IPS-11a (cell line): ENCODE results near the gene HSPB2.
"Not testable (repeated sequence)": the region's sequence is repeated elsewhere in the genome, so short reads cannot be mapped to it uniquely, and the experiment has no call there.

Source experiments
- H3K4me3 ChIP-seq: one replicate; pipeline ENCODE4 v1.5.1; 2013; ENCODE audit warnings: low read depth, low read length, control low read depth

Gene HSPB2

DNA sequence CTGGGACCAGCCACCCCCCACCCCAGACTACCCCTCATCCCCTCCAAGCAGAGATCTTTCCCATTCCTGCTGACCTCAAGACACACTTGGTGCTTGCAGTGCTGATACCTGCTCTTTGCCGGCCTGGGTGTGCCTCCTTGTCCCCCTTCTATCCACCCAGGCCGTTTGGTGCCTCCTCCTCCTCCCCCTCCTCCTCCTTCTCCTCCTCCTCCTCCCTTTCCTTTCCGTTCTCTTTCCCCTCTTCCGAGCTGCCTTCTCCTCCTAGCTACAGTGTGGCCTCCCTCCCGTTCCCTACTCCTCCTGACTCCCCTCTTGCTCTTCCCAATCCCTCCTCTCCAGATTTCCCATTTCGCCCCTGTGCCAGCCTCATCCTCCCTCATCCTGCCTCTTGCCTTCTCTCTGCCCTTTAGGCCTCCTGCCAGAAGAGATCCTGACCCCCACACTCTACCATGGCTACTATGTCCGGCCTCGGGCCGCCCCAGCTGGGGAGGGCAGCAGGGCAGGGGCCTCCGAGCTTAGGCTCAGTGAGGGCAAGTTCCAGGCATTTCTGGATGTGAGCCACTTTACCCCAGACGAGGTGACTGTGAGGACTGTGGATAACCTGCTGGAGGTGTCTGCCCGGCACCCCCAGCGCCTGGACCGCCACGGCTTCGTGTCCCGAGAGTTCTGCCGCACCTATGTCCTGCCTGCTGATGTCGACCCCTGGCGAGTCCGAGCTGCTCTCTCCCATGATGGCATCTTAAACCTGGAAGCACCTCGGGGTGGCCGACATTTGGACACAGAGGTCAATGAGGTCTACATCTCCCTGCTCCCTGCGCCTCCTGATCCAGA lies 712 bp downstream of the HSPB2 start:
- H3K4me3 ChIP-seq = no peak overlapping the region

DNA sequence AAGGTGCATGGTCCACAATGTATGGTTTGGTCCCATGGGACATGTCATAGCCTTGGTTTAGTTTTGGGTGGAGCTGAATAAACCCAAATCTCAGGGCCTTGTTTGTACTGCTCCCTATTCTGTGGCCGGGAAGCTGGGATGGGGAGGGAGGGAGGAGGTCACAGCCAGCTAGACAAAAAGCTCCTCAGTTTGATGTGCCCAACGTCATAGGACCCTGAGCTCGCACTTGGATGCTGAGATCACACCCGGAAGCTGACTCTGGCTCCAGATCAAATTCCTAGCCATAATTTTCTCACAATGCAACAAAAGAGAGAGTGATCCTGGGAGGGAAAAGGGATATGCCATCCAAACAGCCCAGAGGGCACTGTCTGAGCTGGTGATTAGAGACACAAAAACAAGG lies 1.5 kb downstream of the HSPB2 start:
- no peak overlapping the region for H3K4me3 ChIP-seq

DNA sequence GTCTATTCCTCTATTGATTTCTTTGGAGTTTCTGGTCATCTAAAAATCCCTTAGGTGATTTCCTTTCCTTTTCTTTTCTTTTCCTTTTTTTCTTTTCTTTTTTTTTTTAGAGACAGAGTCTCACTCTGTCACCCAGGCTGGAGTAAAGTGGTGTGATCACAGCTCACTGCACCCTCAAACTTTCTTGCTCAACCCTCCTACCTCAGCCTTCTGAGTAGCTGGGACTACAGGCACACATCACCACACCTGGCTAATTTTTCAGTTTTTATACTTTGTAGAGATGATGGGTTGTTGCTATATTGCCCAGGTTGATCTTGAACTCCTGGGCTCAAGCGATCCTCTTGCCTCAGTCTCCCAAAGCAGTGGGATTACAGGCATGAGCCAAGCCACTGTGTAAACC lies 4.2 kb downstream of the HSPB2 start:
- no peak overlapping the region for H3K4me3 ChIP-seq

DNA sequence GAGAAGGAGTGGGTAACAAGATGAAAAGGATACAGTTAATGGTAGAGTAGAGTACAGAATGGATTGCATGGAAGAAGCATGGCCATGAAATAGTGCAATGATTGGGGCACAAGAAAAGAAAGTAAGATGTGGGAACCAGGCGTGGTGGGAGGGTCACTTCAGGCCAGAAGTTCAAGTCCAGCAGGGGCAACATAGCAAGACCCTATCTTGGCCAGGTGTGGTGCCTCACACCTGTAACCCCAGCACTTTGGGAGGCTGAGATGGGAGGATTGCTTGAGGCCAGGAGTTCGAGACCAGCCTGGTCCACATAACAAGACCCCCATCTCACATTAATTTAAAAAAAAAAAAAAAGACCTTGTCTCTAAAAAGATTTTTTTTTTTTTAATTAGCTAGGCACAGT lies 4.8 kb downstream of the HSPB2 start:
- H3K4me3 ChIP-seq = no peak overlapping the region

DNA sequence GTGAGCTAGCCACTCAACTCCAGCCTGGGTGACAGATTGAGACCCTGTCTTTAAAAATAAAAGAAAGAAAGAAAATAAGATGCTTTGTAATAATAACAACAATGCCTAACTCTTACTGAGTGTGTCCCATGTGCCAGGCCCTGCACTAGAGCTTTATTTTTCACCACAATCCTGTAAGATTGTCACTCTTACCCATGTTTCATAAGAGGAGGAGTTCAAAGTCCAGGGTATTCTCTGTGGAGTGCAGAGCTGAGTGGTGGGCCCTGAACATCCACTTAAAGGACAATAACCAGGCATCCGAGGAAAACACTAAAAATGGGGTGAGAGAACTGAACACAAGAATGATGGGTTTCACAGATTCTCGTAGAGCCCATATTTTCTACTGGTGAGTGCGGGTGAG lies 5.3 kb downstream of the HSPB2 start:
- H3K4me3 ChIP-seq = no peak overlapping the region

DNA sequence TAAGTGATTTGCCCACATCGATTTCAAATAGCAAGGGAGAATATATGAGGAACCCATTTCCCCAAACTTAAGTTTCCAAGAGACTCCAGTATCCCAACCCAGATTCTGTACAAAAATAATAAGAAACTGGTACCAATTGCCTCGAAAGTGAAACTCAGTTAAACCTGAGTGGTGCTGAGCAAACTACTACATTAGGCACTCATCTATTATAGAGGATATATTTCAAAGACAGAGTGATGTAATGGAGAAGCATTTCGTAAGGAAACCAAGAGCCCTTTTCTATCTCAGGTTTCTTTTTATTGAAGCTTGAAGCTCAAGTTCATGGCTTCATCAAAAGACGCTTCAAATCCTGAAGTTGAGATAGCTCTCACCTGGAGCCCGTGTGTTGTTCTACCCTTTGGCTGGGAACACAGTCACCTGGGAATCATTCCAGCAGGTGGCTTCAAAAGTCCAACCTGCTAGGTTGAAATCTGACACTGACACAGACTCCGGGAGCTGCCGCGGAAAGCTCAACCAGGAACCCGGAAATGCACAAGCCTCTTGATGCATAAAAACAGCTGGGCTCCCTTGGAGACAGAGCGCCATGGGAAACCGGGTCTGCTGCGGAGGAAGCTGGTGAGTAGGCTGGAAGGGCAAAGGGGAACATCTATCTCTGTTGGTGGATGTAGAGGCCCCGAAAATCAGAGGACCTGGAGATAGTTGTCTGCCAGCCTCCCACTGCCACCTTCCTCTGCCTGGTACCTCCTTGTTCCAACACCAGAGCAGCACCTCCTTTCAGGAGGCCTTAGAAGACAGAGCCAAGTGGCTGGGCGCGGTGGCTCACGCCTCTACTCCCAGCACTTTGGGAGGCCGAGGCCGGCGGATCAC lies 6.1 kb downstream of the HSPB2 start, which contains the start of gene C11orf52:
C11orf52 (plus strand) TSS at position 524 of the 867 bp plus-strand sequence; CDS start at position 584, 60 bp downstream.
- H3K4me3 ChIP-seq = no peak within 1 kb of the TSS

DNA sequence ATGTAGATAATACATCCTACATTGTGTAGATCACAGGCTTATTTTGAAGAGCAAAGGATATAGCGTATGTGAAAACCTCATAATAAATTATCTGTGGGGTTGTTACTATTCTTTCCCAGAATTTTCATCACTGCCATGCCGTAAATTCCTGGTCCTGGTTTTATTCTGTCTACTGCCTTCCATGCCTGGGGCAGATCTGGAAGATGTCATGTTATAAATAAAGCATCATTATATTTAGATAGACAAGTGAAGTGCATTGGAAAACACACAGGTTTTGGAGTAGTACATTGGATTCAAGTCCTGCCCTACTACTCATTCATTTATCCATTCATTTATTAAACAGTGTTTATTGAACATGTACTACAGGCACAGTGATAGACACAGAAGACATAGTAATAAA lies 8.4 kb downstream of the HSPB2 start:
- H3K4me3 ChIP-seq = no peak overlapping the region

DNA sequence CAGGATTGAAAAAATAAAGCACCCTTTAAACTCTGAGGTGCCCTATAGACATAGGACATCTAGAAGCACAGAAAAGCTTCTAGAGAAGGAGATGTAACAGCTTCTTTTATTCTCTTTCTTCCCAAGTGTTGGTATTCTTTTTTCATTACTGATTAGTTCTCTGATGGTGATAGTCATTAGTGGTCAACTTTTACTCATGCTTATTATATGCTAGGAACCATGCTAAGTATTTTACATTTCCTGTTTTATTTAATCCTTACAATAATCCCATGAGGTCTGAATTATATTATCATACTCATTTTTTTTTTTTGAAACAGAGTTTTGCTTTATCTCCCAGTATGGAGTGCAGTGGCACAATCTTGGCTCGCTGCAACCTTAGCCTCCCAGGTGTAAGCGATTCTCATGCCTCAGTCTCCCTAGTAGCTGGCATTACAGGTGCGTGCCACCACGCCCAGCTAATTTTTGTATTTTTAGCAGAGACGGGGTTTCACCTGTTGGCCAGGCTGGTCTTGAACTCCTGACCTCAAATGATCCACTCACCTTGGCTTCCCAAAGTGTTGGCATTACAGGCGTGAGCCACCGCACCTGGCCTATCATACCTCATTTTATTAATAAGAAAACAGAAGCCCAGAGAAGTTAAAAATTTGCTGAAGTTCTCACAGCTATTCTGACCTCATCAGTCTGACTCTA lies 9.2 kb downstream of the HSPB2 start:
- no peak overlapping the region for H3K4me3 ChIP-seq

DNA sequence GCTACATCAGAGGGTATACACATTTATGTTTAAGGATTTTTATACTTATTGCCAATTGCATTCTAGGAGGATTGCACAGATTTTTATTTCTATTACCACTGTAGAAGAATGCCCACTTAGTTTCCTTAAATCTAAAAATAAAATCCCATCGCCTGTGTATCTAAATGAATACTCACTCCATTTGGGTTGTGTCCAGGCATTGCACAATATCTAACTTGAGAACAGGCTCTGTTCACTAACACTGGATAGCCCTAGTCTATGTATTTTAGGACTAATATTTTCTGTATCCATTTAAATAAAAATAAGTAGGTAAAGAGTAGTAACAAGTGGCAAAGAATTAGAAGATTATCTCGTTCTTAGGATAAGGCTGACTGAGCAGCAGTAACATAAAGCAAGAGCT lies 10.3 kb downstream of the HSPB2 start:
- H3K4me3 ChIP-seq = no peak overlapping the region

DNA sequence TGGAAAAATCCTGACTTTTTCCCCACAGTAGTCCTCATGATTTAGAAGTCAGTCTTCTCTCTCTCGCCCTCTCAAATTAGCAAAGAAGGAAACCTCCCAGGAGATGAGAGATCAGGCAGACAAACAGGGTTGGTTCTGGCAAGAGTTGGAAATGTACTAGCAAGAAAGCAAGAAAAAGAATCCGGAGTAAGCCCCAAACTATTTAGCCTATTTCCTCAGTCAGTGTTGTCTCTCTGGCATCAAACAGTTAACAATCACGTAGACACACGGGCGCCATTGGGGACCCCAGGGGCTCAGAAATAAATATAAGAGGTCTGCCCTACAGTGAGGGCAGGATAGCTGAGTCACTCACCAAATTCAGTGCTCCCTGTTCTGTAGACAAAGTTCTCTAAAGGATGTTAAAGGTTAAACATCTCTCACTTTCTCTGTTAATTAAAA lies 10.8 kb downstream of the HSPB2 start:
- no peak overlapping the region for H3K4me3 ChIP-seq

DNA sequence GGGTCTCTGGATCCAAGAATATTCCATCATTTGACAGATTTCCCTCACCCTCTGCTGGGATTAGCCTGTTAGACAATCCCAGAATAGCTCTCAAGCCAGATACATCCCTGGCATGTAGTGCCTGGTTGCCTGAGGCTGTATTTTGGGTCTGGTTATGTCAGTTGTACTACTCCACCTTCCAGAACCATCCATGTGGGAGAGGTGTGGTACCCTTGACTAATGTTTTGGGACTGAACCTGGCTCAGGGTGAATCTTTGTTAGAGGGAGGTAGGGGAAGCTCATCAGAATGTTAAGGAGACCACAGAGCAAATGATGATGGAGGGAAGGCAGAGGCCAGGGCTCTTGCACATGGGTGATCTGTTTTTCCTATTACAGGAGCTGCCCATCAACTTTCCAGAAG lies 11.4 kb downstream of the HSPB2 start:
- no peak overlapping the region for H3K4me3 ChIP-seq

DNA sequence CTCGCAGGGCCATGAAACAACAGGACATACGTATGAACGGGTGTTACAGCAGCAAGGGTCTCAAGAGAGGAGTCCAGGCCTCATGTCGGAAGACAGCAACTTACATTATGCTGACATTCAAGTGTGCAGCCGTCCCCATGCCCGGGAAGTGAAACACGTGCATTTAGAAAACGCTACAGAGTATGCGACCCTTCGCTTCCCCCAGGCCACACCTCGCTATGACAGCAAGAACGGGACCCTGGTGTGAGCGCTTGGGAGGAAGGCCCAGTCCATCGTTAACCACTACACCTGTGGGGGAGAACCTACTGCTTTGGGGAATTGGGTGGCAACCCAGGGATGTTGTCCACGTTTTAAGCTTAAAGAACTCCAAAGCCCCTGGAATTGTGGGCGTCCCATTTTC lies 13.4 kb downstream of the HSPB2 start:
- no peak overlapping the region for H3K4me3 ChIP-seq

DNA sequence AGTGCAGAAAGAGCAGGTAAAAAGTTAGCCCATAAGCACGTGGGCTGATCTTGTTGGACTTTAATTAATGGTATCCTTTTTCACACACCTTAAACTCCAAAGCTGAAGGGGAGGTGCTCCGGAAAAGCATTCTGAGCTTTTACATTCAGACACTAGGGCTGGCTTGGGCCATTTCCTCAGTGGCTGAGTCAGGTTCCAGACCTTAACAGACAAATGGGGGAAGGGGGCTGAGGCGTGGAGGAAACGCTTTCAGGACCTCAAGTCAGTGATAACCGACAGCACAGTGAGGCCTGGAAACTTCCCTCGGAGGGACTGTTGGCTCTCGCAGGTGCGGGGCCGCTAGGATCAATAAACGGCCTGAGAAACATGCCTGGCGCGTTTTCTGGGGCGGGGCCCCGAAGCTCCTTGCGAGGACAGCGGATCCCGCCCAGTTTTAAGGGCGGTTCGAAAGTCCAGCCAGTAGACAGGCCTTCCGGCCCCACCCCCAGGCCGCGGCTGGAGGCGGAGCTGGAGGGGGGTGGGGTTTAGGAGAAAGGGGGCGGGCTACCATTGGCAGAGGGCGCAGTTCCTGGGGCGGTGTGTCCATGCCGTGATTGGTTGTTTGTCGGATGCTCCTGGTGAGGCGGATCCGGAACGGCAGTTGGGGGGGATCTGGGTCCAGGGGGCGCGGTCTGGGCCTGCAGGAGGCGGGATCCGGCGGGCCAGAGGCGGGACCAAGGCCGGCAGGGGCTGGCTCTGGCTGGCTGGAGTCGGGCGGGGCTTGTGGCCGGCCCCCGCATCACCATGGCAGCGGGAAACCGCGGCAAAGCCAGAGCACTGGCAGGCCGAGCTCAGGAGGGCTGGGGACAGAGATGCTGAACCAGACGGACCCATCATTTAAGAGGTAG lies 14.2 kb downstream of the HSPB2 start:
- peak overlapping the region; percentile 42 for H3K4me3 ChIP-seq

DNA sequence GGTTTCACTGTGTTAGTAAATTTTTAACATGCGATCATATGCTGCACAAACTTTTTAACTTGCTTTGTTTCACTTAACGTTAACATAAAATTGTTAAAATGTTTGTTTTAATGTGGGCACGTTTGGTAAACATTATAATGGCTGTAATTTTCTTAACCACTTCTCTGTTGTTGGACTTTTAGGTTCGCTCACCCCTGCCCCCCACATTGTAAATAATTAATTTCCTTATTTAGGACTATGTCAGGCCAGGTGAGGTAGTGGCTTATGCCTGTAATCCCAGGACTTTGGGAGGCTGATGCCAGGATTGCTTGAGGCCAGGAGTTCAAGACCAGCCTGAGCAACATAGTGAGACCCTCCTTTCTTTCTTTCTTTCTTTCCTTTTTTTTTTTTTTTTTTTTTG lies 17.9 kb downstream of the HSPB2 start:
- H3K4me3 ChIP-seq = no peak overlapping the region

DNA sequence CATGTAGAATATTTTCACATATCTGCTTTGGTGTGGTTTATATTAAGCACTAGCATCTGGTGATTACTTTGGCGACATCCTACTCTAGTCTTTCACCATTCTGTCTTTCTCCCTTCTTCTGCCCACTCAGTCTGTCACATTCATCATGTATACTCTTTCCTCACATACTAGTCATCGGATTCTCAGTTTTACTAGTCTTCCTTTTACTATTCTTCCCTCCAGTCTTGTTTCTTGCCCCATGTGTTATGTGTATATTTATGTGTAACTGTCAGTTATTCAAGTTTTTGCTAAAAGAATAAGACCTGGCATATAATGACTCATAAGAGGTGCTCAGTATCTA lies 20.0 kb downstream of the HSPB2 start:
- no peak overlapping the region for H3K4me3 ChIP-seq

DNA sequence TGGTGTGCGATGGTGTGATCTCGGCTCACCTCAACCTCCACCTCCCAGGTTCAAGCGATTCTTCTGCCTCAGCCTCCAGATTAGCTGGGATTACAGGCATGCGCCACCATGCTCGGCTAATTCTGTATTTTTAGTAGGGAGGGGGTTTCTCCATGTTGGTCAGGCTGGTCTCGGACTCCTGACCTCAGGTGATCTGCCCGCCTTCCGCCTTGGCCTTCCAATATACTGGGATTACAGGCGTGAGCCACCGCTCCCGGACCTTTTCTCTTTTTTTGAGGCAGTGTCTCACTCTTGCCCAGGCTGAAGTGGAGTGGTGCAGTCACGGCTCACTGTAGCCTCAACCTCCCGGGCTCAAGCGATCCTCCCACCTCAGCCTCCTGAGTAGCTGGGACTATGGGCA lies 20.6 kb downstream of the HSPB2 start:
- H3K4me3 ChIP-seq = not testable (repeated sequence)

DNA sequence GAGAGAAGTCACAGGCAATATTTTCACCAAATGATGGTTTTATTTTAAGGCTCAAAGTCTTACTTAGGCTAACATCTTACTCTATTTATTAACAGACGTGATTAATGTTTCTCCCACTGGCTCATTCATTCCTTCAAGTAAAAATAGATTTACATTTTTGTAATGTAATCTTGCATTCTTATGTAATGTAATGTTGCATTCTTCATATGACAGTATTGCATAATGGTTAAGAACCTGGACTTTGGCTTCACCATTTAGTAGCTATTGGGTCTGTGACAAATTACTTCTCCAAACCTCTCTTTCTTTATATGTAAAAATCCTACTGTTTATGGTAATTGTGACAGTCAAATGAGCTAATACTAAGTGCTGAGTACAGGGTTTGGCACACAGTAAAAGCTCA lies 21.3 kb downstream of the HSPB2 start:
- no peak overlapping the region for H3K4me3 ChIP-seq

DNA sequence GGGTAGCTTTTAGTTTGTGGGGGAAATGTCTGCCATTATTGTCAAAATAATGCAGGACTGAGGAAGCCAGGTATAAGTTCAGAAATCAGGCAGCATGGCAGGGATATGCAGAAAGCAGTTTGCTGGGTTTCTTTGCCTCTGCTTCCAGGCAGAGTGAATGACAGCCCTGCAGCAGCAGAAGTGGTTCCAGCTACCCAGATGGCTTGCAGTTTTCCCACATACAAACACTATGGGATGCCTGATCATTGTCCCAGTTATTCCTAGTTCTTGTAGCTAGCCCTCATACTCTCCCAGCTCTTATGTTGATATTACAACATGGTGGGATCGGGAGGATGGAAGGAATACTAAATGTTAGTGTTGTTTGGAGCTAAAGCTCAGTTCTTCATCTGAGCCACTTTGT lies 21.8 kb downstream of the HSPB2 start:
- no peak overlapping the region for H3K4me3 ChIP-seq

DNA sequence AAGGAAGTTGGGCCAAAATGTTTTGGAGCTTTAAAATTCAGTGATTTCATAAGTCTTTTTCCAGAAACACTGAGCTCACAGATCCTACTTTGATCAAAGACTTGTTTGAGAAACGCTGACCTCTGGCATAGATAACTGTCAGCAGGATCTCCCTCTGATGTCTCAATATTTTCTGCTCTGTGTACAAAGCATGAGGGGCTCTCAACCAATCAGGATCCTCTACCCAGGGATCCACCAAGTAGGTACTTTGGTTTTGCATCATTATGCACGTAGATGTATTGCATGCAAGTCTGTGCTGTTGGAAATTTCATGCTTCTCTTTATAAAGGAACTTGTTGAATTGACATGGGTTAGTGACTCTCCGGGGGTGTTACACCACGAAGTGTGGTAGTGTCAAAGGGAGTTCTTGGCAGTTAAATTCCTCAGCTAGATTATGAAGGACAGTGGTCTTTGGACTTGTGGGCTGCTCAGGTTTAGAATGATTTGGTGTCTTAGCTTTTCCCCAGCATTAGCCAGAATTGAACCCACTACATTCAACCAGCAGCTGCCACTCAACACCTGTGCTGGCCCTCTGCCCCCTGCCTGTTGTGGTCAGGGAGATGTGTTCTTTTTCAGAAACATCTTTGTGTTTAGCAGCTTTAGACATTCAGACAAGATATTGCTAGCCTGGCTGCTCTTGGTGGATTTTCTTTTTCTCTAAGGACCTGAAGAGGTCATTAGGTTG lies 22.9 kb downstream of the HSPB2 start:
- H3K4me3 ChIP-seq = no peak overlapping the region

DNA sequence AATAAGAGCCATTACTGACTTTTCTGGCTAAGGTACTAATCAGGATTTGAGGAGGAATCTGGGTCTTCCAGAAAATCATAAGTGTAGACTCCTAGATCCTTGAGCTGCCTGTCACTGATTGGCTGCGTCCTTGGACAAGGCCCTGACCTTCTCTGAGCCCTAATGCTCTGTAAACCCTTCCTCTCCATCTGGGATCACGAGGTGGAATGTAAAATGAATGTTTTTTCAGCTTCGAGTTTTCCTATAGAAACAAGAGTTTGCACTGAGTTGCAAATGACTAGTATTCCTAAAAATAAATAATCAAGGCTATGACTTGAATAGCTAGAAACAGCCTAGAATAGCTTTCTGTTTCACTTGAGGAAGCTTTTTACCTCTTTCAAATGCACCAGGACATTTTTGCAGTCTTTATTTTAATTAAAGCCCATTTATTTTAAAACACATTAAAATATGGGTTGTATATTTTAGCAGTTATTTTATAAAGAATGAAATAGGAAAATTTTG lies 23.6 kb downstream of the HSPB2 start:
- peak overlapping the region; percentile 81 for H3K4me3 ChIP-seq
